H9 (cell line): ENCODE data around the gene AQP12A. TPM values are rescaled to one million over a fixed set of nuclear protein-coding genes. Genes with fewer than 3 reads are reported as not detected.

ENCODE experiments used
- DNase-seq: peaks from one replicate; pipeline ENCODE4 v3.0.0-alpha.2; 2017
- H2AFZ ChIP-seq: one replicate; pipeline ENCODE4 v1.6.1; 2013; ENCODE audit warnings: mild to moderate bottlenecking, low read length, control low read depth, moderate library complexity
- H2AK5ac ChIP-seq: 2 replicates; pipeline ENCODE4 v1.6.1; 2013; ENCODE audit warnings: low read length, control low read depth, mixed read lengths; ENCODE audit not compliant: insufficient read length
- H2BK120ac ChIP-seq: one replicate; pipeline ENCODE4 v1.6.1; 2013; ENCODE audit warnings: low read depth, mild to moderate bottlenecking, low read length, control low read depth, inconsistent platforms; ENCODE audit not compliant: poor library complexity, severe bottlenecking
- H2BK12ac ChIP-seq: 2 replicates; pipeline ENCODE4 v1.6.1; 2013; ENCODE audit warnings: low read length, control low read depth, mixed read lengths, low read depth; ENCODE audit not compliant: insufficient read length
- H2BK15ac ChIP-seq: 2 replicates; pipeline ENCODE4 v1.6.1; 2013; ENCODE audit warnings: low read depth, low read length, control low read depth
- H2BK20ac ChIP-seq: one replicate; pipeline ENCODE4 v1.6.1; 2013; ENCODE audit warnings: low read depth, mild to moderate bottlenecking, low read length, control low read depth, inconsistent platforms; ENCODE audit not compliant: poor library complexity, severe bottlenecking
- H2BK5ac ChIP-seq: 2 replicates; pipeline ENCODE4 v1.6.1; 2013; ENCODE audit warnings: low read length, control low read depth, mixed read lengths; ENCODE audit not compliant: insufficient read length
- H3K14ac ChIP-seq: 2 replicates; pipeline ENCODE4 v1.6.1; 2013; ENCODE audit warnings: low read length, control low read depth; ENCODE audit not compliant: insufficient read depth
- H3K18ac ChIP-seq: 2 replicates; pipeline ENCODE4 v1.6.1; 2013; ENCODE audit warnings: low read depth, mild to moderate bottlenecking, mixed read lengths, low read length, control low read depth; ENCODE audit not compliant: insufficient read length
- H3K23ac ChIP-seq: 2 replicates; pipeline ENCODE4 v1.6.1; 2013; ENCODE audit warnings: low read length, control low read depth, mixed read lengths, low read depth; ENCODE audit not compliant: insufficient read length
- H3K23me2 ChIP-seq: 2 replicates; pipeline ENCODE4 v1.6.1; 2013; ENCODE audit warnings: low read depth, mild to moderate bottlenecking, mixed read lengths, low read length, control low read depth; ENCODE audit not compliant: insufficient read length, poor library complexity, severe bottlenecking
- H3K27ac ChIP-seq: 2 replicates; pipeline ENCODE4 v1.5.1; 2013; ENCODE audit warnings: low read length, control low read depth, mixed read lengths, low read depth; ENCODE audit not compliant: insufficient read length
- H3K27me3 ChIP-seq: 2 replicates; pipeline ENCODE4 v1.6.1; 2013; ENCODE audit warnings: low read length, control low read depth, inconsistent platforms; ENCODE audit not compliant: insufficient read depth
- H3K4ac ChIP-seq: 2 replicates; pipeline ENCODE4 v1.6.1; 2013; ENCODE audit warnings: low read depth, mild to moderate bottlenecking, control low read depth, inconsistent platforms, low read length, moderate library complexity
- H3K4me1 ChIP-seq: 2 replicates; pipeline ENCODE4 v1.6.1; 2013; ENCODE audit warnings: low read length, control low read depth, inconsistent platforms; ENCODE audit not compliant: insufficient read depth
- H3K4me2 ChIP-seq: 2 replicates; pipeline ENCODE4 v1.6.1; 2013; ENCODE audit warnings: low read length, control low read depth, mixed read lengths; ENCODE audit not compliant: insufficient read length, insufficient read depth
- H3K56ac ChIP-seq: 2 replicates; pipeline ENCODE4 v1.6.1; 2013; ENCODE audit warnings: low read depth, mild to moderate bottlenecking, mixed read lengths, low read length, control low read depth; ENCODE audit not compliant: insufficient read length
- H3K79me1 ChIP-seq: 2 replicates; pipeline ENCODE4 v1.6.1; 2013; ENCODE audit warnings: low read depth, mild to moderate bottlenecking, moderate library complexity, low read length, control low read depth, inconsistent platforms; ENCODE audit not compliant: insufficient read depth, poor library complexity, severe bottlenecking
- H3K79me2 ChIP-seq: 2 replicates; pipeline ENCODE4 v1.6.1; 2013; ENCODE audit warnings: low read length, control low read depth, inconsistent platforms; ENCODE audit not compliant: insufficient read depth
- H3K9ac ChIP-seq: 2 replicates; pipeline ENCODE4 v1.6.1; 2013; ENCODE audit warnings: low read length, control low read depth, mixed read lengths; ENCODE audit not compliant: insufficient read length; ENCODE audit errors: extremely low read depth
- H3K9me3 ChIP-seq: one replicate; pipeline ENCODE4 v1.6.1; 2013; ENCODE audit warnings: low read depth, low read length, inconsistent platforms; ENCODE audit not compliant: control insufficient read depth
- H3T11ph ChIP-seq: one replicate; pipeline ENCODE4 v1.6.1; 2013; ENCODE audit warnings: mild to moderate bottlenecking, low read length, control low read depth, inconsistent platforms
- H4K20me1 ChIP-seq: one replicate; pipeline ENCODE4 v1.6.1; 2013; ENCODE audit not compliant: control insufficient read depth, insufficient read length, insufficient read depth
- H4K5ac ChIP-seq: 2 replicates; pipeline ENCODE4 v1.6.1; 2013; ENCODE audit warnings: low read depth, mild to moderate bottlenecking, mixed read lengths, low read length, control low read depth; ENCODE audit not compliant: insufficient read length
- H4K8ac ChIP-seq: replicated peaks from 2 replicates; pipeline ENCODE4 v1.6.1; 2013; ENCODE audit warnings: low read length, control low read depth, mixed read lengths, low read depth; ENCODE audit not compliant: insufficient read length
- H4K91ac ChIP-seq: 2 replicates; pipeline ENCODE4 v1.6.1; 2013; ENCODE audit warnings: low read depth, mild to moderate bottlenecking, moderate library complexity, mixed read lengths, low read length, control low read depth; ENCODE audit not compliant: insufficient read length
- H3K27ac Mint-ChIP-seq, 3 experiments: 2 replicates in 2 of 3; 3 replicates in 1 of 3; pipeline ENCODE4 v1.8.0; 2020 to 2021; ENCODE audit warnings: mixed read lengths in 3 of 3, mild to moderate bottlenecking in 1 of 3, moderate library complexity in 1 of 3
- H3K27me3 Mint-ChIP-seq: 2 replicates; pipeline ENCODE4 v1.8.0; 2021; ENCODE audit warnings: low read depth, mild to moderate bottlenecking, moderate library complexity, mixed read lengths
- H3K36me3 Mint-ChIP-seq, 3 experiments: 2 replicates in 2 of 3; 3 replicates in 1 of 3; pipeline ENCODE4 v1.8.0; 2020 to 2021; ENCODE audit warnings: low read depth in 3 of 3, mixed read lengths in 3 of 3; ENCODE audit not compliant: insufficient read depth in 1 of 3
- H3K4me1 Mint-ChIP-seq, 2 experiments: 2 replicates each; pipeline ENCODE4 v1.8.0; 2020; ENCODE audit warnings: mixed read lengths in 2 of 2
- H3K4me3 Mint-ChIP-seq, 2 experiments: 2 replicates in 1 of 2; 3 replicates in 1 of 2; pipeline ENCODE4 v1.8.0; 2020 to 2021; ENCODE audit warnings: mild to moderate bottlenecking in 2 of 2, mixed read lengths in 2 of 2, moderate library complexity in 1 of 2
- H3K9me3 Mint-ChIP-seq, 2 experiments: 2 replicates in 1 of 2; 3 replicates in 1 of 2; pipeline ENCODE4 v1.8.0; 2020; ENCODE audit warnings: mild to moderate bottlenecking in 2 of 2, mixed read lengths in 2 of 2, moderate library complexity in 1 of 2
- WGBS: extraction: QIAGEN DNeasy Blood & Tissue Kit; methylation state at CpG from one replicate; pipeline ENCODE4 v1.1.7; 2013; ENCODE audit warnings: missing lambda C conversion rate, low lambda C conversion rate, mixed read lengths; ENCODE audit not compliant: insufficient read length; ENCODE audit errors: extremely low coverage; 5-methylcytosine and 5-hydroxymethylcytosine counted together
- total RNA-seq: library from RNA; stranded (reverse); gene quantifications from 2 replicates; pipeline ENCODE4 v1.2.1, GENCODE V29; 2021
- TF ChIP-seq, protein P1 (sequence below): fragments of 200-600 bp; sonication (generic); conservative IDR thresholded peaks from 3 replicates; pipeline ENCODE4 v1.8.0; 2021; ENCODE audit warnings: antibody characterized with exemption, mild to moderate bottlenecking

The AQP12A gene
- total RNA-seq, 1 experiment from 2014 or later: not detected

DNA sequence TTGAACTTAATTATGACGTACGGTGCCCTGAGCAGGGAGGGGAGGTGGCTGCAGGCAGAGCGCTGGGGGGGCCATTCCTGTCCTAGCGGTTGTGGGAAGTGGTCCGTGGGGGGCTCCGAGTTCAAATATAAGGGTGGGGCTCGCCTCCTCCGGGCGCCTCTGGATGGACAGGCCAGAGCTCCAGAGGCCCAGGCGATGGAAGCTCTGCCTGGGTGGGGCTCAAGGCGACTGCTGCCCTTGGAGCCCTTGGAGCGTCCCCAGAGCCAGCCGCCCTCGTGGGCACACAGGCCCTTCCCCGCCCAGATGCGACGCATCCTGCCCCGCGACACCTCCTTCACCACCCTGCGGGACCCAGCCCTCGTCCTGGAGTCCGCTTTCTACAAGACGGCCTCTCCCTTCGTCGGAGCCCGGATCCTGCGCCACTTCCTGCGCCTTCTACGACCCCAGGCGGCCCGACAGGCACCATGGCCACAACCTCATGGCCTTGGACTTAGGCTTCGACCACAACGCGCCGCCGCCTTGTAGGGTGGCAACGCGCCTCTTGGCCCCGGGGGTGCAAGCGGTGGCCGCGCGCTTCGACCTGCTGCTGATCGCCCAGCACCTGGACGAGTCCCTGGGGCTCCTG lies 19.5 kb upstream of the AQP12A start:
- Histone ChIP-seq H2BK5ac (no peak overlapping the region), H2AFZ (no peak overlapping the region), H3K4ac (no peak overlapping the region), H3K27ac (no peak overlapping the region), H3K18ac (no peak overlapping the region), H2BK120ac (no peak overlapping the region), H3K27me3 (no peaks in the 10 kb centered on the region), H3K9me3 (no peaks in the 10 kb centered on the region), H3K9ac (no peak overlapping the region), H3K4me1 (no peaks in the 10 kb centered on the region), H4K5ac (no peak overlapping the region), H4K20me1 (no peaks in the 10 kb centered on the region), H4K91ac (no peak overlapping the region), H3K23me2 (no peaks in the 10 kb centered on the region), H3K14ac (no peak overlapping the region; the same call in 1 of the 2 replicates), H2BK15ac (no peak overlapping the region), H4K8ac (no peak overlapping the region), H3T11ph (no peak overlapping the region), H3K23ac (no peak overlapping the region), H3K4me2 (no peak overlapping the region), H2BK12ac (no peak overlapping the region), H2BK20ac (no peak overlapping the region), H3K79me1 (no peaks in the 10 kb centered on the region), H2AK5ac (no peak overlapping the region), H3K56ac (no peak overlapping the region), H3K79me2 (no peaks in the 10 kb centered on the region)
- WGBS: no CpG with 5 or more reads among the region's 46 CpGs
- no peaks in the 10 kb centered on the region for H3K9me3 Mint-ChIP-seq
- H3K36me3 Mint-ChIP-seq: no peaks in the 10 kb centered on the region
- H3K4me3 Mint-ChIP-seq: no peak overlapping the region
- no peak overlapping the region for H3K27ac Mint-ChIP-seq
- TF ChIP-seq, protein P1, sequence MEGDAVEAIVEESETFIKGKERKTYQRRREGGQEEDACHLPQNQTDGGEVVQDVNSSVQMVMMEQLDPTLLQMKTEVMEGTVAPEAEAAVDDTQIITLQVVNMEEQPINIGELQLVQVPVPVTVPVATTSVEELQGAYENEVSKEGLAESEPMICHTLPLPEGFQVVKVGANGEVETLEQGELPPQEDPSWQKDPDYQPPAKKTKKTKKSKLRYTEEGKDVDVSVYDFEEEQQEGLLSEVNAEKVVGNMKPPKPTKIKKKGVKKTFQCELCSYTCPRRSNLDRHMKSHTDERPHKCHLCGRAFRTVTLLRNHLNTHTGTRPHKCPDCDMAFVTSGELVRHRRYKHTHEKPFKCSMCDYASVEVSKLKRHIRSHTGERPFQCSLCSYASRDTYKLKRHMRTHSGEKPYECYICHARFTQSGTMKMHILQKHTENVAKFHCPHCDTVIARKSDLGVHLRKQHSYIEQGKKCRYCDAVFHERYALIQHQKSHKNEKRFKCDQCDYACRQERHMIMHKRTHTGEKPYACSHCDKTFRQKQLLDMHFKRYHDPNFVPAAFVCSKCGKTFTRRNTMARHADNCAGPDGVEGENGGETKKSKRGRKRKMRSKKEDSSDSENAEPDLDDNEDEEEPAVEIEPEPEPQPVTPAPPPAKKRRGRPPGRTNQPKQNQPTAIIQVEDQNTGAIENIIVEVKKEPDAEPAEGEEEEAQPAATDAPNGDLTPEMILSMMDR: no peak
- peak; percentile 38 for DNase-seq
- H3K27me3 Mint-ChIP-seq: peaks cover 22% of the 10 kb centered on the region
- H3K4me1 Mint-ChIP-seq: peaks cover 0 to 4% of the 10 kb centered on the region in 2 experiments; a peak in 2 of 4 replicates
